M059J (cell line): Measurements from ENCODE around the gene ESPNL. TPM values are rescaled to one million over a fixed set of nuclear protein-coding genes. Genes with fewer than 3 reads are reported as not detected.

Source experiments
- DNase-seq: peaks from one replicate; pipeline ENCODE4 v3.0.0-alpha.2; 2012; ENCODE audit warnings: low read depth
- total RNA-seq: library from RNA; depleted of rRNA; stranded (reverse); fragments of >200 nt; shearing (Covaris generic); gene quantifications from 2 replicates; pipeline ENCODE4 v1.2.3, GENCODE V29; 2014

ESPNL gene
- total RNA-seq, 1 experiment from 2014 or later = not detected

GRCh38 chr2:238079874-238080327 is 20.2 kb upstream of the ESPNL start:
- no peak for DNase-seq

GRCh38 chr2:238080518-238080917 is 19.6 kb upstream of the ESPNL start:
- no peak for DNase-seq

- no peak for DNase-seq
Measured at GRCh38 chr2:238081150-238081549, 19.0 kb upstream of the ESPNL start.

- no peak for DNase-seq
Measured at GRCh38 chr2:238081561-238081960, 18.6 kb upstream of the ESPNL start.

GRCh38 chr2:238082151-238082550 is 18.0 kb upstream of the ESPNL start:
- no peak for DNase-seq

- DNase-seq = no peak
Measured at GRCh38 chr2:238082827-238083226, 17.3 kb upstream of the ESPNL start.

- no peak for DNase-seq
Measured at GRCh38 chr2:238083919-238084318, 16.2 kb upstream of the ESPNL start.

- no peak for DNase-seq
Measured at GRCh38 chr2:238084761-238085160, 15.4 kb upstream of the ESPNL start.

GRCh38 chr2:238085899-238086298 is 14.2 kb upstream of the ESPNL start:
- DNase-seq = no peak

GRCh38 chr2:238087211-238087610 is 12.9 kb upstream of the ESPNL start:
- DNase-seq = no peak

- no peak for DNase-seq
Measured at GRCh38 chr2:238090887-238091286, 9.3 kb upstream of the ESPNL start.

- no peak for DNase-seq
Measured at GRCh38 chr2:238091436-238092060, 8.6 kb upstream of the ESPNL start.

- DNase-seq = no peak
Measured at GRCh38 chr2:238092486-238093035, 7.6 kb upstream of the ESPNL start.

- DNase-seq = no peak
Measured at GRCh38 chr2:238093181-238094140, 6.7 kb upstream of the ESPNL start.

- no peak for DNase-seq
Measured at GRCh38 chr2:238094438-238095022, 5.6 kb upstream of the ESPNL start.

- no peak for DNase-seq
Measured at GRCh38 chr2:238095143-238095542, 5.0 kb upstream of the ESPNL start.

GRCh38 chr2:238096311-238097011 is 3.7 kb upstream of the ESPNL start:
- no peak for DNase-seq

GRCh38 chr2:238097201-238097987 is 2.7 kb upstream of the ESPNL start:
- DNase-seq = no peak

GRCh38 chr2:238097988-238098871 is 1.9 kb upstream of the ESPNL start:
- peak; percentile 6 for DNase-seq
